NCI-H2227 (cell line): ENCODE measurements around the gene CBLB.

Source experiments
- DNase-seq: peaks from one replicate; lab custom pipeline; 2025; ENCODE audit not compliant: unreplicated experiment; lab: John Stamatoyannopoulos, UW

CBLB gene

GRCh38 chr3:105715372-105715771 is 153.4 kb downstream of the CBLB start:
- no peak for DNase-seq

DNA sequence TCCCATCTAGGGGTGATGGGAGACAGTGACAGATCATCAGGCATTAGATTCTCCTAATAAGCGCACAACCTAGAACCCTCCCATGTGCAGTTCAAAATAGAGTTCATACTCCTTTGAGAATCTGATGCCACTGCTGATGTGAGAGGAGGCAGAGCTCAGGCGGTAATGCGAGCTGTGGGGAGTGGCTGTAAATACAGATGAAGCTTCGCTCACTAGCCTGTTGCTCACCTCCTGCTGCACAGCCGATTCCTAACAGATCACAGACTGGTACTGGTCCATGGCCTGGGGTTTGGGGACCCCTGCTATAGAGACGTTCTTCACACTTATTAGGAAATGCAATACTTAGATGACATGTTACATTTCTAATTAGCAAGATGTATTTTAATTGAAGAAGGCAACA is 154.4 kb downstream of the CBLB start:
- no peak for DNase-seq

GRCh38 chr3:105708980-105709379 is 159.8 kb downstream of the CBLB start:
- no peak for DNase-seq

DNA sequence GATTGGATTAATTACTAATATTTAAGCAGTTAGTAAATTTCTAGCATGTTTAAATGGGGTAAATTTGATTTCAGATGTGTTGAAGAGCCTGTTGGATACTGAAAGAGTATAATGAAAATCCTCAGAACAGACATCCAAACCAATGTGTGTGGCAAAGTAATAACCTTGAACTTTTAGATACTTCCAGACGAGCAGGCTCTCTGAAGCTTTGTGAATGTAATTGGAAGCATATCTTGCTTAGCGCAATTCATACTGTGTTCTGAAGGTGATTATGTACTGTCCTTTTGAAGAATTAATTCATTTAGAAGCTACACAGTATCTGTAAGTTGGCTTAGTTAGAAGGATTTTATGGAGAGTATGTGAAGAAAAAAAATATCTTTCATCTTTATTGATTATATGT is 161.8 kb downstream of the CBLB start:
- no peak for DNase-seq

DNA sequence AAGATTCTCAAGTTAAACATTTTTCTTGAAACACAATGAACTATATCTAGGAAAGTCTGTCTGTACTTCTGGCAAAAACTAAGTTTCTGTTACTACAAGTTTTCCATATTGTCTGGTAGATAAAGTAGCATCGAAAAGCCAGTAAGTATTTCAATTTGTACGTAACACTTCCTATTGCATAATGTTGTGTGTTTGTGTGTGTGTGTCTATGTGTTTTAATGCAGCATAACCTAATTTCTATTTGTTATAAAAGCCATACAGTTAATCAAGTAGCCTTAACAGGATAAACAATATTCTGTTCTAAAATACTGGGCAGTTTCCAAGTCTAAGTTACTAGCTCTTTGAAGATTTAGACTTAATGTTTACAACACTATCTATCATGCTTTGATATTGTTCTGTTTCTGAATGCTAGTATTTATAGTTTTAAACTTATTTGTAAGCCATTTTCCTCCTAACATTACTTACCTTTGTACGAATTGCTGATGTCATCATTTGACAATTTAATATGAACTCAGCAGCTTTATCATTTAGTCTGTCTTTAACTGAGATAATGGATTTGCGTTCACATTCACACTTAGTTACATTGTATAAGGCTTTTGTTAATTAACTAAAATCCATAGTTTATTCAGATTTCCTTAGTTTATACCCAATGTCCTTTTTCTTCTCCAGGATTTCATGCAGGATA is 163.9 kb downstream of the CBLB start:
- no peak for DNase-seq

DNA sequence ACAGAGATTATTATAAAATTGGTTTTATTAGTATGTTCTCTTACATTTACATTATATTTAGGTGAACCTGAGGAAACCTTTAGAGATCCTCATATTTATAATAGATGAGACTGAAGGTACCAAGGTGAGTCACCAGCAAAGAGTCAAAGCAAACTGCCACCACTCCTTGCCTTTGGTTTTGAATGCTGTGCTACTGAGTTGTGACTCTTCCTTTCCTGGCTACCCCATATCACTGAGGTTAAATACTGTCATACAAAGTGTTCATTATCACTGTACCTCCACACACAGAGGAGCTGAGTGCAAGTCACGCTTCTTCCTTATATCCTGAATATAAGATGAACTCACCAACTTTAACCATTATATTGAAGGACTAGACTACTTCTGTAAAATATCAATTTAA is 168.2 kb downstream of the CBLB start:
- no peak for DNase-seq

GRCh38 chr3:105691633-105692032 is 177.2 kb downstream of the CBLB start:
- no peak for DNase-seq

- no peak for DNase-seq
Observed at GRCh38 chr3:105691053-105691452, 177.8 kb downstream of the CBLB start.

GRCh38 chr3:105688821-105689220 is 180.0 kb downstream of the CBLB start:
- DNase-seq = no peak

DNA sequence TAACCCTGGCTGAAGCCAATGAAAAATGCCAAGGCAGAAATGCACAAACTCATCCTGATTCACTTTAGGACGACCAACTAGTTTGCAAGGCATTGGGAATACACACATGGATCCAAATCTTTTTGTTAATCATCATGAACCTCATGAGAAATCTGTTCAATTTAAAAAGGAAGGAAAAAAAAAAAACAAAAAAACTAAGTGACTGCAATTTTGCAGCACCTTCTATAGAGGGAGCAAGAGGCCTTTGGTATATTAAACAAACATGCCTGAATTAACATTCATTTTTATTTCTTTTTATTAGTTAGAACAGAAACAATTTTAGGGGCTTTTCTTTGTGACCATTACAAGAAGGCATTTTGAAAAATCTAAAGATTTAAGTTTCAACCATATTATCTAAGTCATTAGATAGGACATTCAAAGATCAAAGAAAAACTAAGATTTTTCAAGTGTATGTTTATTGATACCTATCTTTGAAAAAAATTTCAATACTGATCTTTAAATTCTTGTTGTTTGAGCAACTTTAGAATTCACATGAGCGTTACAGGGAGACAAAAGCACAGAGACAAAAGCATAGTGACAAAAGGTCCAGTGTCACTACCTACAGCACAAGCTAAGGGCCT is 182.4 kb downstream of the CBLB start:
- no peak for DNase-seq

GRCh38 chr3:105679951-105680350 is 188.9 kb downstream of the CBLB start:
- no peak for DNase-seq

- DNase-seq = no peak
Observed at GRCh38 chr3:105678017-105678416, 190.8 kb downstream of the CBLB start.

DNA sequence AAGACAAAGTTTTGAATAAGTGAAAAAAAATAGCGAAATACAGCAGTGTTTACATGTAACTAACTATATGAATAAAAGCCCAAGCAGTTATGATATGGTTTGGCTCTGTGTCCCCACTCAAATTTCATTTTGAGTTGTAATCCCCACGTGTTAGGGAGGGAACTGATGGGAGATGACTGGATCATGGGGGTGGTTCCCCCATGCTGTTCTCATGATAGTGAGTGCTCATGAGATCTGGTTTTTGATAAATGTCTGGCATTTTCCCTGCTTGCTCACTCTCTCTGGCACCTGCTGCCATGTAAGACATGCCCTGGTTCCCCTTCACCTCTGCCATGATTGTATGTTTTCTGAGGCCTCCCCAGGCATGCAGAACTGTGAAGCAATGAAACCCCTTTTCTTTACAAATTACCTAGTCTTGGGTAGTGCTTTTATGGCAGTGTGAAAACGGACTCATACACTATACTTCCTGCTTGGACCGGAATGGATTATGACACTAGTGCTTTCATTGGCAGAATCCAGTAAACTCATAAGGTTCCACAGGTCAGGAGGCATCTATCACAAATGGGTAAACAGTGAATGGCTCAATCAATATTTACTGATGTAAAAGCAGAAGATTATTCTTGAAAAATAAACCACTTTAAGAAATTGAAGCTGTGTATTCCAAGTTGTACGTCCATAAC is 192.1 kb downstream of the CBLB start:
- DNase-seq = no peak

- no peak for DNase-seq
Observed at GRCh38 chr3:105674437-105675065, 194.3 kb downstream of the CBLB start.

DNA sequence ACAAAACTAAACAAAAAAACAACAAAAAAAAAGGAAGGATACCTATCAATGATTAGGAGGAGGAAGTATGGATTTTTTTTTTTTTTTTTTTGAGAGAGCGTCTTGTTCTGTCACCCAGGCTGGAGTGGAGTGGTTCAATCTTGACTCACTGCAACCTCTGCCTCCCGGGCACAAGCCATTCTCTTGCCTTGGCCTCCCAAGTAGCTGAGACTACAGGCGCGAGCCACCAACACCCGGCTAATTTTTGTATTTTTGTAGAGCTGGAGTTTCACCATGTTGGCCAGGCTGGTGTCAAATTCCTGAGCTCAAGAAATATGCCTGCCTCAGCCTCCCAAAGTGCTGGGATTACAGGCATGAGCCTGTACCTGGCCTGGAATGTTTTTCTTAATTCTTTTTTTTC is 195.8 kb downstream of the CBLB start:
- no peak for DNase-seq

DNA sequence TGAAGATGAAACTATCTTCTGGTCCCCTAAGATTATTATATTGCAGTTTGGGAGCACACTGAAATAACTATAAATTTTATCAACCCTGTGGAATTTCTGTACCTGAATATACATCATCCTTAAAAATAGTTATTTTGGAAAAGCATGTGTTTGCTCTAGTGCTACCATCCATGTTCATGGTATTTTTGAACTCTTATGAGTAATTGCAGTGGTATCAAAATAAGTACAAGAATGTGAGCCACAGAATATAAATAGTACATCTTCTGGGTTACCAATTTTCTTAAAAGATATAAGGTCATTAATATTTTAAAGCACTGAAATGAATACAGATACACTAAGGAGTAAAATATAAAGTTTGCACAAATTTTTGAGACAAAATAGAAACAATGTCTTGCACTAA is 206.5 kb downstream of the CBLB start:
- no peak for DNase-seq

DNA sequence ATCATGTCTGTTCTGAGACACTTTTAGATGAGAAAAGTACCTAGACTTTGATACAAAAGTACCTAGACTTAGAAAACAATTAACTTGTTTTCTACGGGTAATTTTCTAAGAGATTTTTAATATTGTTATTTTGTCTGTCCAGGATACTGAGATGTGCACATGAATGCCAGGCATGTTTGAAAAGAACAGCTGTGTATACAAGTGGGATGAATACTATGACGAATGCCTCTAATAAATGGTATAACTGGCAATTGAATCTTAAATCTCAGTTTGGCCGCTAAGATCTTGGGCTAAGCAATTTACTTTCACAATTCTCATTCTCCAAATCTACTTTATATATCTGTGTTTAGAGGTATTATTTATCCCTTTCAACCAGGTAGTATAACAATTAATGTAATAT is 207.4 kb downstream of the CBLB start:
- no peak for DNase-seq

GRCh38 chr3:105656651-105657504 is 211.9 kb downstream of the CBLB start:
- no peak for DNase-seq

- no peak for DNase-seq
Observed at GRCh38 chr3:105653868-105654267, 214.9 kb downstream of the CBLB start.

DNA sequence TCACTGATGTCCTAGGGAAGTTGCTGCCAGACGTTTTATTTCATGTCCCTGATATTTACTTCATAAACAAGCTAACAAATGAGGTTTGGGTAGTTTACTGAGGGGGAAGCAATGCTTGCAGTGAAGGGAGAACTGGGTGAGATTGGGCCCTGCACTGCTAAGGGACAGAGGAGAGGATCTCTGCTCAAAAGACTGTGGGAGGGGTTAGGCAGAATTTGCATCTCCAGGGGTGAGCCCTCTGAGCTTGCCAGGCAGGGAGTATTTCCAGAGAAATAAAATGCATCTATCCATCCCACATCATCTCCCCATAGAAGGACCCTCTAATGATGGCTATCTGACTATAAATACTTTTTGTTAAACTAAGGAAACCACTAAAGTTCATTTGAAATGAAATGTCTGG is 215.6 kb downstream of the CBLB start:
- no peak for DNase-seq

DNA sequence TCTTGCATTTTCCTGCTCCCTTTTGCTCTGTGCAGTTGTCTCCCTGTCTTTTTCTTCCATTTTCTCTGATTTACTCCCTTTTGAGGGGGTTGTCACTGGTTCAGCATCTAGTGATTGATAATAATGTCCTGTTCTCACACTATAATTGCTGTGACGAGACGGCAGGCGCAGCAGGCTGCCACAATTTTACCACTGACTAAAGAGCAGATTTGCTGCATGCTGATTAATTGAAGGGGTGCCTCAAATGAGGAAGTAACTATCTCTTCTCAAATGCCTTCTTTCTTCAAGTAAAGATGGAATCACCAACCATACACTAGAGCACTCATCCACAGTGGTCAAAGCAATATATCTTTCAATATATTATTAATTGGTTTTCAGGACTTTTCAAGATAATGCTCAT is 219.3 kb downstream of the CBLB start:
- DNase-seq = peak; percentile 8
